ENCODE measurements around the gene GUCA1A.

GRCh38 chr6:42197555-42198362 lies 24.6 kb downstream of the GUCA1A start:
- TF ChIP-seq ZNF384 (IDR thresholded peaks at IDR 0.05): no peak
- TF ChIP-seq FOXK2 (IDR thresholded peaks at IDR 0.05): no peak

Data from HEK293T (cell line).